Spleen (tissue), 3 donors: ENCODE measurements around the gene ZCCHC4.

Experiments used
- POLR2A ChIP-seq, 3 donors: fragments of 450-650 bp; IDR thresholded peaks; one replicate each; pipeline ENCODE4 v1.5.1; 2017; ENCODE audit warnings: antibody characterized with exemption in 3 of 3, mild to moderate bottlenecking in 1 of 3
- POLR2AphosphoS5 ChIP-seq, 3 donors: sonication (generic); formaldehyde crosslinking; IDR thresholded peaks; one replicate each; pipeline ENCODE4 v1.5.1; 2017; ENCODE audit warnings: antibody characterized with exemption in 3 of 3

DNA sequence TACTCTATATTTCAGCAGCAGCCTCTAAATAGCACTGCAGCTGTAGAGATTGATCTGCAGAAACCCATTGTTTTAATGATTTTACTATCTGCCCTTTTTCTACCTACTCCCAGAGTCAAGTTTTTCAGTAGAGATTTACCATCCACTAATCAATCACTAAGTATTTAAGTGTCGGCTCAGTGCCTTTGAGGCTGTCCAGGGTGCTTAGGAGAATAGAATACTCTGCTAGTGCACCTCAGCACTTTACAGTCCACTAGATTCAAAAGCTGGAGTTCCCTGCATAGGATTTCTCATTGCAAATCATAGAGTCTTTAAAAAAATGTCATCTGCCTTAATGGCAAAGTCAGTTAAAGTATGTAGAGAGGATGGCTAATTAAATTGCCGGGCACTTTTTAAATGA, 34.9 kb downstream of the ZCCHC4 start:
- TF ChIP-seq POLR2A (IDR thresholded peaks at IDR 0.05) (no peak), POLR2AphosphoS5 (IDR thresholded peaks at IDR 0.05) (no peak)
